ENCODE data around the gene TMEM9B.
A peak's percentile ranks its signal among the peaks of the same experiment; 100 is the strongest.
"Not testable (repeated sequence)": the region's sequence is repeated elsewhere in the genome, so short reads cannot be mapped to it uniquely, and the experiment has no call there.

TMEM9B gene

GRCh38 chr11:8964324-8965320 is at the start of gene TMEM9B:
Gene TMEM9B, minus strand, starts transcription at chr11:8964442. Its CDS starts 129 bp downstream, at chr11:8964313.
- DNase-seq (ENCODE audit: low read depth): peak; percentile 60

- DNase-seq (ENCODE audit: low read depth): no peak
Measured at GRCh38 chr11:9013373-9013772, 49.1 kb upstream of the TMEM9B start.

GRCh38 chr11:9009538-9009937 is 45.3 kb upstream of the TMEM9B start:
- not testable (repeated sequence) for DNase-seq (ENCODE audit: low read depth)

GRCh38 chr11:9008661-9009060 is 44.4 kb upstream of the TMEM9B start:
- DNase-seq (ENCODE audit: low read depth): no peak

GRCh38 chr11:9008011-9008550 is 43.8 kb upstream of the TMEM9B start:
- DNase-seq (ENCODE audit: low read depth): no peak

- DNase-seq (ENCODE audit: low read depth): no peak
Measured at GRCh38 chr11:9005087-9005486, 40.8 kb upstream of the TMEM9B start.

GRCh38 chr11:9004183-9004926 is 40.1 kb upstream of the TMEM9B start:
- DNase-seq (ENCODE audit: low read depth): peak; percentile 26

GRCh38 chr11:9003573-9004182 is 39.4 kb upstream of the TMEM9B start, which contains the start of gene NRIP3:
Gene NRIP3, minus strand, starts transcription at chr11:9004001. Its CDS starts 66 bp downstream, at chr11:9003935.
- DNase-seq (ENCODE audit: low read depth): peak; percentile 69

GRCh38 chr11:9002920-9003572 is 38.8 kb upstream of the TMEM9B start:
- no peak for DNase-seq (ENCODE audit: low read depth)

GRCh38 chr11:9001736-9002135 is 37.5 kb upstream of the TMEM9B start:
- DNase-seq (ENCODE audit: low read depth): peak; percentile 29

GRCh38 chr11:8998017-8998416 is 33.8 kb upstream of the TMEM9B start:
- no peak for DNase-seq (ENCODE audit: low read depth)

GRCh38 chr11:8997451-8997850 is 33.2 kb upstream of the TMEM9B start:
- DNase-seq (ENCODE audit: low read depth): no peak

GRCh38 chr11:8989453-8989852 is 25.2 kb upstream of the TMEM9B start:
- no peak for DNase-seq (ENCODE audit: low read depth)

- no peak for DNase-seq (ENCODE audit: low read depth)
Measured at GRCh38 chr11:8988329-8989234, 24.3 kb upstream of the TMEM9B start.

GRCh38 chr11:8987446-8987845 is 23.2 kb upstream of the TMEM9B start:
- DNase-seq (ENCODE audit: low read depth): no peak

- not testable (repeated sequence) for DNase-seq (ENCODE audit: low read depth)
Measured at GRCh38 chr11:8986772-8987171, 22.5 kb upstream of the TMEM9B start.

- DNase-seq (ENCODE audit: low read depth): no peak
Measured at GRCh38 chr11:8985462-8985861, 21.2 kb upstream of the TMEM9B start.

GRCh38 chr11:8983552-8983951 is 19.3 kb upstream of the TMEM9B start:
- no peak for DNase-seq (ENCODE audit: low read depth)

GRCh38 chr11:8980485-8980884 is 16.2 kb upstream of the TMEM9B start:
- no peak for DNase-seq (ENCODE audit: low read depth)

- not testable (repeated sequence) for DNase-seq (ENCODE audit: low read depth)
Measured at GRCh38 chr11:8979365-8979764, 15.1 kb upstream of the TMEM9B start.
